DND-41 (cell line): ENCODE data around the gene TNKS2.

Source experiments
- ATAC-seq: fragments of 200-7000 bp; cut with Tn5 transposase; 3 replicates; pipeline ENCODE4 v1.9.1; 2021; ENCODE audit warnings: low read depth; ENCODE audit not compliant: insufficient read depth
- DNase-seq: peaks from one replicate; pipeline ENCODE4 v3.0.0-alpha.2; 2020
- H2AFZ ChIP-seq: 2 replicates; pipeline ENCODE4 v1.6.0; 2012; ENCODE audit warnings: low read depth, low read length
- H3K27ac ChIP-seq: 2 replicates; pipeline ENCODE4 v1.5.1; 2012; ENCODE audit warnings: low read length, inconsistent platforms
- H3K27me3 ChIP-seq: fragments of 200-600 bp; sonication (generic); 2 replicates; pipeline ENCODE4 v1.6.0; 2012; ENCODE audit warnings: low read length, mild to moderate bottlenecking, inconsistent platforms; ENCODE audit not compliant: insufficient read depth, poor library complexity
- H3K36me3 ChIP-seq: 2 replicates; pipeline ENCODE4 v1.5.1; 2012; ENCODE audit warnings: low read length, inconsistent platforms; ENCODE audit not compliant: insufficient read depth
- H3K4me1 ChIP-seq: 2 replicates; pipeline ENCODE4 v1.5.1; 2012; ENCODE audit warnings: mild to moderate bottlenecking, low read length; ENCODE audit not compliant: insufficient read depth
- H3K4me2 ChIP-seq: 2 replicates; pipeline ENCODE4 v1.6.0; 2012; ENCODE audit warnings: mild to moderate bottlenecking, moderate library complexity, low read length, inconsistent platforms; ENCODE audit not compliant: insufficient read depth
- H3K4me3 ChIP-seq, 2 experiments: fragments of 200-600 bp in 1 of 2; shearing (Covaris generic) in 1 of 2; 2 replicates each; pipeline ENCODE4 v1.5.1; 2012 to 2016; ENCODE audit warnings: inconsistent platforms in 2 of 2, low read length in 2 of 2, mild to moderate bottlenecking in 2 of 2, low read depth in 1 of 2, moderate library complexity in 1 of 2
- H3K79me2 ChIP-seq: 2 replicates; pipeline ENCODE4 v1.6.0; 2012; ENCODE audit warnings: low read length, inconsistent platforms; ENCODE audit not compliant: insufficient read depth
- H3K9ac ChIP-seq: 2 replicates; pipeline ENCODE4 v1.6.0; 2012; ENCODE audit warnings: low read depth, mild to moderate bottlenecking, inconsistent platforms, low read length, moderate library complexity
- H3K9me3 ChIP-seq: 2 replicates; pipeline ENCODE4 v1.5.1; 2012; ENCODE audit warnings: low read length, moderate library complexity, mild to moderate bottlenecking, inconsistent platforms; ENCODE audit not compliant: insufficient read depth, severe bottlenecking
- H4K20me1 ChIP-seq: 2 replicates; pipeline ENCODE4 v1.6.0; 2012; ENCODE audit warnings: low read length; ENCODE audit not compliant: insufficient read depth
- EZH2 ChIP-seq: IDR thresholded peaks from 3 replicates; pipeline ENCODE4 v1.6.1; 2012; ENCODE audit warnings: borderline replicate concordance, low read depth, mild to moderate bottlenecking, moderate library complexity, low read length, inconsistent platforms; ENCODE audit not compliant: severe bottlenecking
- TF ChIP-seq, protein P1 (sequence below): IDR thresholded peaks from 2 replicates; pipeline ENCODE4 v1.5.1; 2012; ENCODE audit warnings: borderline replicate concordance, low read length, moderate library complexity, mild to moderate bottlenecking; ENCODE audit not compliant: poor library complexity, severe bottlenecking; ENCODE audit errors: extremely low read depth

TNKS2 gene

DNA sequence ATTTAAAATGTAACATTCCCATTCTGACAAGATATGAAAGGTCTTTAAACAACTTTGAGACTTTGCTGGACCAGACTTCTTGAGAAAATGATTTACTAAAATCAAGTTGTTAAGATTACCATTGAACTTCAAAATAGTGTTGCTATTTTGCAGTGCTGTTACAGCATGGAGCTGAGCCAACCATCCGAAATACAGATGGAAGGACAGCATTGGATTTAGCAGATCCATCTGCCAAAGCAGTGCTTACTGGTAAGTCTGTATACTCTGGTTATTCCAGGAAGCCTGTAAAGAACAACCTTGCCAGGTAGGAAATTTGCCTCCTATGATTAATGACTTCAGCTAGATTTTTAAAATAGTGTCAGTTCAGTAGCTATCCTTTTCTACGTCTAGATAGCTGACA lies 18.8 kb downstream of the TNKS2 start:
- Histone ChIP-seq H3K4me2 (no peak overlapping the region), H3K9me3 (no peaks in the 10 kb centered on the region), H3K4me1 (no peaks in the 10 kb centered on the region), H3K36me3 (peaks cover 93% of the 10 kb centered on the region), H3K4me3 (no peak overlapping the region), H3K27ac (no peak overlapping the region), H3K9ac (no peak overlapping the region), H4K20me1 (peaks cover 17% of the 10 kb centered on the region; the same call in 1 of the 2 replicates), H3K27me3 (no peaks in the 10 kb centered on the region), H2AFZ (no peak overlapping the region), H3K79me2 (peaks cover 33% of the 10 kb centered on the region)
- DNase-seq: no peak
- no peak for ATAC-seq
- TF ChIP-seq, protein P1, sequence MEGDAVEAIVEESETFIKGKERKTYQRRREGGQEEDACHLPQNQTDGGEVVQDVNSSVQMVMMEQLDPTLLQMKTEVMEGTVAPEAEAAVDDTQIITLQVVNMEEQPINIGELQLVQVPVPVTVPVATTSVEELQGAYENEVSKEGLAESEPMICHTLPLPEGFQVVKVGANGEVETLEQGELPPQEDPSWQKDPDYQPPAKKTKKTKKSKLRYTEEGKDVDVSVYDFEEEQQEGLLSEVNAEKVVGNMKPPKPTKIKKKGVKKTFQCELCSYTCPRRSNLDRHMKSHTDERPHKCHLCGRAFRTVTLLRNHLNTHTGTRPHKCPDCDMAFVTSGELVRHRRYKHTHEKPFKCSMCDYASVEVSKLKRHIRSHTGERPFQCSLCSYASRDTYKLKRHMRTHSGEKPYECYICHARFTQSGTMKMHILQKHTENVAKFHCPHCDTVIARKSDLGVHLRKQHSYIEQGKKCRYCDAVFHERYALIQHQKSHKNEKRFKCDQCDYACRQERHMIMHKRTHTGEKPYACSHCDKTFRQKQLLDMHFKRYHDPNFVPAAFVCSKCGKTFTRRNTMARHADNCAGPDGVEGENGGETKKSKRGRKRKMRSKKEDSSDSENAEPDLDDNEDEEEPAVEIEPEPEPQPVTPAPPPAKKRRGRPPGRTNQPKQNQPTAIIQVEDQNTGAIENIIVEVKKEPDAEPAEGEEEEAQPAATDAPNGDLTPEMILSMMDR: no peak
- no peak for TF ChIP-seq EZH2

DNA sequence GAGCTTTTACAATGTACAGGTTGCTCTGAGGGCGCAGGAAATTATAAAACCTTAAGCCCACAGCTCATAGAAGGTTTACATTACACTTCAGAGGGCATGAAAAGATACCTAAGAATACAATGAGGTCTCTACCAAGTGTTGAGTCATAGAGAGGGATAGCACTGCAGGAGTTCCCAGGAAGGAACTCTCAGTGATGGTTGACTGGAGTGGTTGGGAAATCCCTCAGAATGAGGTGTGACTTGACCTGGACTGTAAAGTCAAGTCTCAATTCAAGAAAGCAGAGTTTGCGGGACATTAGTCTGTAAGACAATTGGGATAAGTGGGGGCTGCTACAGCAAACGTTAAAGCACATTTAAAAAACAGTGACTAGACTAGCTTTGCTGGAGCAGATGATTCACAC lies 21.9 kb downstream of the TNKS2 start:
- peaks cover 94% of the 10 kb centered on the region for H3K36me3 ChIP-seq
- no peaks in the 10 kb centered on the region for H3K27me3 ChIP-seq
- no peak overlapping the region for H3K4me2 ChIP-seq
- no peak overlapping the region for H3K4me3 ChIP-seq
- H3K27ac ChIP-seq: no peak overlapping the region
- H3K4me1 ChIP-seq: no peaks in the 10 kb centered on the region
- ATAC-seq (no peak), DNase-seq (no peak)
- H3K9me3 ChIP-seq: no peaks in the 10 kb centered on the region
- H3K79me2 ChIP-seq: peaks cover 4% of the 10 kb centered on the region
- TF ChIP-seq, protein P1: no peak
- TF ChIP-seq EZH2: no peak
- no peak overlapping the region for H3K9ac ChIP-seq
- peaks cover 2% of the 10 kb centered on the region; the same call in 1 of the 2 replicates for H4K20me1 ChIP-seq
- H2AFZ ChIP-seq: no peak overlapping the region

DNA sequence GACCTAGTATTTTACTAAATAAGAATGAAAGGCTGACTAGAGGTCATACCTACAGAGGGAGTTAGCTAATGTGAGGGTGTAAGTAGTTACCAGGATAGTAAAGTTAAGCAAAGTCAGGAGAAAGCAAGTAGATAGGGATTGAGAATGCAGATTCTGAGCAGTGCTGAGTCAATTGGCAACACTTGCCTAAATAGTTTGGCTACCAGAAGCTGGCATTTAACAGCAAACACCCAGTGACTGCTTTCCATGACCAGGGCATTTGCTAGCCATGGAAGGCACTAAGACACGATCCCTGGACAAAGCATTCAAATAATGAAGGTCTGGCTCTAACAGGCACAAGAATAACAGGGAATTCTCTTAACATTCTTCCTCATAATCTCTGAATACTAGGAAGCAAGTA lies 25.9 kb downstream of the TNKS2 start:
- no peaks in the 10 kb centered on the region for H3K27me3 ChIP-seq
- H3K4me2 ChIP-seq: no peak overlapping the region
- ATAC-seq (no peak), DNase-seq (no peak)
- H2AFZ ChIP-seq: no peak overlapping the region
- H3K4me3 ChIP-seq: no peak overlapping the region
- H3K9me3 ChIP-seq: no peaks in the 10 kb centered on the region
- H3K9ac ChIP-seq: no peak overlapping the region
- H3K79me2 ChIP-seq: no peaks in the 10 kb centered on the region
- no peak overlapping the region for H3K27ac ChIP-seq
- H3K4me1 ChIP-seq: no peaks in the 10 kb centered on the region
- TF ChIP-seq EZH2: no peak
- TF ChIP-seq, protein P1: no peak
- peaks cover 96% of the 10 kb centered on the region for H3K36me3 ChIP-seq
- H4K20me1 ChIP-seq: no peaks in the 10 kb centered on the region

DNA sequence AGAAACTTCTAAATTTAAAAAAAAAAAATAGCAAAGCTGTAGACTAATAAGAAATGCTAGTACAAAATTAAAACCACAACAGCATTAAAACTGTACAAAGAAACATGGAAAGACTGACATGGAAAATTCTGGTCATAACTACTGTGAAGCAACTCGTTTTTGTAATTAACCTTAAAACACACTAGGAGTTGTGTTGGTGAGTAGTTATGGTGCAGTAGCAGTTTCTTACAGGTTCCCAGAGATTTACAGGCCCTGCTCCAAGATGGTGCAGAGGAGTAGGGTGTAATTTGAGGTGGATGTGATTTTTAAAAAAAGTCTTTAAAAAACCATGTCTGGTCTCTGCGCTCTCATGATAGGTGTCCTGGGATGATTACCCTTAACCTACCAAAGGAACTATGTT lies 31.0 kb downstream of the TNKS2 start:
- no peaks in the 10 kb centered on the region for H3K9me3 ChIP-seq
- no peak overlapping the region for H2AFZ ChIP-seq
- H3K27me3 ChIP-seq: no peaks in the 10 kb centered on the region
- no peak overlapping the region for H3K27ac ChIP-seq
- no peaks in the 10 kb centered on the region for H3K79me2 ChIP-seq
- H4K20me1 ChIP-seq: no peaks in the 10 kb centered on the region
- DNase-seq: no peak
- ATAC-seq: no peak
- no peak overlapping the region for H3K4me3 ChIP-seq
- H3K9ac ChIP-seq: no peak overlapping the region
- peaks cover 97% of the 10 kb centered on the region for H3K36me3 ChIP-seq
- TF ChIP-seq EZH2: no peak
- TF ChIP-seq, protein P1: no peak
- no peak overlapping the region for H3K4me2 ChIP-seq
- no peaks in the 10 kb centered on the region for H3K4me1 ChIP-seq
